ENCODE results near the gene EFNB3.

Gene EFNB3

GRCh38 chr17:7707858-7708750 lies 3.1 kb downstream of the EFNB3 start:
- H3K4me3 ChIP-seq (ENCODE audit: low read depth, low read length): no peak overlapping the region
- TF ChIP-seq CTCF (IDR thresholded peaks at IDR 0.05; ENCODE audit: insufficient read depth, low read depth, low read length, missing control alignments): no peak
- no peak for DNase-seq (ENCODE audit: low read depth)

- no peak for DNase-seq (ENCODE audit: low read depth)
- no peak overlapping the region for H3K4me3 ChIP-seq (ENCODE audit: low read depth, low read length)
- no peak for TF ChIP-seq CTCF (IDR thresholded peaks at IDR 0.05; ENCODE audit: insufficient read depth, low read depth, low read length, missing control alignments)
Observed at GRCh38 chr17:7709031-7709430, 4.0 kb downstream of the EFNB3 start.

- no peak for TF ChIP-seq CTCF (IDR thresholded peaks at IDR 0.05; ENCODE audit: insufficient read depth, low read depth, low read length, missing control alignments)
- no peak overlapping the region for H3K4me3 ChIP-seq (ENCODE audit: low read depth, low read length)
- DNase-seq (ENCODE audit: low read depth): no peak
Observed at GRCh38 chr17:7710301-7710700, 5.3 kb downstream of the EFNB3 start.

- no peak overlapping the region for H3K4me3 ChIP-seq (ENCODE audit: low read depth, low read length)
- peak; percentile 33 for TF ChIP-seq CTCF (IDR thresholded peaks at IDR 0.05; ENCODE audit: insufficient read depth, low read depth, low read length, missing control alignments)
- DNase-seq (ENCODE audit: low read depth): no peak
Observed at GRCh38 chr17:7711051-7711755, 6.2 kb downstream of the EFNB3 start.

GRCh38 chr17:7712111-7712771 lies 7.2 kb downstream of the EFNB3 start:
- TF ChIP-seq CTCF (IDR thresholded peaks at IDR 0.05; ENCODE audit: insufficient read depth, low read depth, low read length, missing control alignments): no peak
- H3K4me3 ChIP-seq (ENCODE audit: low read depth, low read length): no peak overlapping the region
- DNase-seq (ENCODE audit: low read depth): no peak

- TF ChIP-seq CTCF (IDR thresholded peaks at IDR 0.05; ENCODE audit: insufficient read depth, low read depth, low read length, missing control alignments): no peak
- no peak for DNase-seq (ENCODE audit: low read depth)
- no peak overlapping the region for H3K4me3 ChIP-seq (ENCODE audit: low read depth, low read length)
Observed at GRCh38 chr17:7713782-7714181, 8.8 kb downstream of the EFNB3 start.
